SK-N-SH treated with all-trans-retinoic acid at 6 μM for 48 hours (cell line): Measurements from ENCODE around the gene PHYH.

Experiments used
- ARNTL ChIP-seq: fragments of 450-650 bp; formaldehyde crosslinking; IDR thresholded peaks from 2 replicates; pipeline ENCODE4 v1.5.0; 2020; ENCODE audit warnings: low read depth, mild to moderate bottlenecking, moderate library complexity, borderline replicate concordance
- RARB ChIP-seq: fragments of 250-450 bp; sonication (Bioruptor Pico); IDR thresholded peaks from 2 replicates; pipeline ENCODE4 v1.8.0; 2021; ENCODE audit warnings: mild to moderate bottlenecking, moderate library complexity
- ZFP3 ChIP-seq: fragments of 250-450 bp; sonication (Bioruptor Pico); IDR thresholded peaks from 2 replicates; pipeline ENCODE4 v1.5.0; 2020; ENCODE audit warnings: mild to moderate bottlenecking, moderate library complexity
- TF ChIP-seq, protein P1 (sequence below): fragments of 250-450 bp; sonication (Bioruptor Pico); IDR thresholded peaks from 2 replicates; pipeline ENCODE4 v1.5.1; 2021; ENCODE audit warnings: mild to moderate bottlenecking, moderate library complexity
- TF ChIP-seq, protein P2 (sequence below): fragments of 250-450 bp; sonication (Bioruptor Pico); IDR thresholded peaks from 2 replicates; pipeline ENCODE4 v1.5.1; 2020; ENCODE audit warnings: low read depth, mild to moderate bottlenecking, moderate library complexity
- TF ChIP-seq, protein P3 (sequence below): fragments of 250-450 bp; sonication (Bioruptor Pico); IDR thresholded peaks from 2 replicates; pipeline ENCODE4 v1.5.0; 2020; ENCODE audit warnings: mild to moderate bottlenecking, moderate library complexity

DNA sequence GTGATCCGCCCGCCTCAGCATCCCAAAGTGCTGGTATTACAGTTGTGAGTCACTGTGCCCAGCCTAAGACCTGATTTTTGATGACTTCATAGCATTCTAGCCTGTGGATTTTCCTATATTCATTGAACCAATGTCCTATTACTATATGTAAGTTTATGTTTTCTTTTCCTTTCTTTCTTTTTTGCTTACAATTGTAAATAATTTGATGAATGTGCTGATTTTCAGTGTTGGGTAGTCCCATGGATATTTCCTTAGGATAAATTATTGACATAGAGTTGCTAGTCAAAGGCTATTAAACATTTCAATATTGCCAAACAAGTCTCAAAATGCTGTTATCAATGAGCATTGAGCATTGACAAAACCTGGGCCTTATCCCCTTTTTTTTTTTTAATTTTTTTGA is 9.9 kb upstream of the PHYH start:
- TF ChIP-seq, protein P1, sequence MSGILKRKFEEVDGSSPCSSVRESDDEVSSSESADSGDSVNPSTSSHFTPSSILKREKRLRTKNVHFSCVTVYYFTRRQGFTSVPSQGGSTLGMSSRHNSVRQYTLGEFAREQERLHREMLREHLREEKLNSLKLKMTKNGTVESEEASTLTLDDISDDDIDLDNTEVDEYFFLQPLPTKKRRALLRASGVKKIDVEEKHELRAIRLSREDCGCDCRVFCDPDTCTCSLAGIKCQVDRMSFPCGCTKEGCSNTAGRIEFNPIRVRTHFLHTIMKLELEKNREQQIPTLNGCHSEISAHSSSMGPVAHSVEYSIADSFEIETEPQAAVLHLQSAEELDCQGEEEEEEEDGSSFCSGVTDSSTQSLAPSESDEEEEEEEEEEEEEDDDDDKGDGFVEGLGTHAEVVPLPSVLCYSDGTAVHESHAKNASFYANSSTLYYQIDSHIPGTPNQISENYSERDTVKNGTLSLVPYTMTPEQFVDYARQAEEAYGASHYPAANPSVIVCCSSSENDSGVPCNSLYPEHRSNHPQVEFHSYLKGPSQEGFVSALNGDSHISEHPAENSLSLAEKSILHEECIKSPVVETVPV = no peak
- TF ChIP-seq, protein P2, sequence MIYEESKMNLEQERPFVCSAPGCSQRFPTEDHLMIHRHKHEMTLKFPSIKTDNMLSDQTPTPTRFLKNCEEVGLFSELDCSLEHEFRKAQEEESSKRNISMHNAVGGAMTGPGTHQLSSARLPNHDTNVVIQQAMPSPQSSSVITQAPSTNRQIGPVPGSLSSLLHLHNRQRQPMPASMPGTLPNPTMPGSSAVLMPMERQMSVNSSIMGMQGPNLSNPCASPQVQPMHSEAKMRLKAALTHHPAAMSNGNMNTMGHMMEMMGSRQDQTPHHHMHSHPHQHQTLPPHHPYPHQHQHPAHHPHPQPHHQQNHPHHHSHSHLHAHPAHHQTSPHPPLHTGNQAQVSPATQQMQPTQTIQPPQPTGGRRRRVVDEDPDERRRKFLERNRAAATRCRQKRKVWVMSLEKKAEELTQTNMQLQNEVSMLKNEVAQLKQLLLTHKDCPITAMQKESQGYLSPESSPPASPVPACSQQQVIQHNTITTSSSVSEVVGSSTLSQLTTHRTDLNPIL (CRISPR knock-in tag) = no peak
- TF ChIP-seq, protein P3, sequence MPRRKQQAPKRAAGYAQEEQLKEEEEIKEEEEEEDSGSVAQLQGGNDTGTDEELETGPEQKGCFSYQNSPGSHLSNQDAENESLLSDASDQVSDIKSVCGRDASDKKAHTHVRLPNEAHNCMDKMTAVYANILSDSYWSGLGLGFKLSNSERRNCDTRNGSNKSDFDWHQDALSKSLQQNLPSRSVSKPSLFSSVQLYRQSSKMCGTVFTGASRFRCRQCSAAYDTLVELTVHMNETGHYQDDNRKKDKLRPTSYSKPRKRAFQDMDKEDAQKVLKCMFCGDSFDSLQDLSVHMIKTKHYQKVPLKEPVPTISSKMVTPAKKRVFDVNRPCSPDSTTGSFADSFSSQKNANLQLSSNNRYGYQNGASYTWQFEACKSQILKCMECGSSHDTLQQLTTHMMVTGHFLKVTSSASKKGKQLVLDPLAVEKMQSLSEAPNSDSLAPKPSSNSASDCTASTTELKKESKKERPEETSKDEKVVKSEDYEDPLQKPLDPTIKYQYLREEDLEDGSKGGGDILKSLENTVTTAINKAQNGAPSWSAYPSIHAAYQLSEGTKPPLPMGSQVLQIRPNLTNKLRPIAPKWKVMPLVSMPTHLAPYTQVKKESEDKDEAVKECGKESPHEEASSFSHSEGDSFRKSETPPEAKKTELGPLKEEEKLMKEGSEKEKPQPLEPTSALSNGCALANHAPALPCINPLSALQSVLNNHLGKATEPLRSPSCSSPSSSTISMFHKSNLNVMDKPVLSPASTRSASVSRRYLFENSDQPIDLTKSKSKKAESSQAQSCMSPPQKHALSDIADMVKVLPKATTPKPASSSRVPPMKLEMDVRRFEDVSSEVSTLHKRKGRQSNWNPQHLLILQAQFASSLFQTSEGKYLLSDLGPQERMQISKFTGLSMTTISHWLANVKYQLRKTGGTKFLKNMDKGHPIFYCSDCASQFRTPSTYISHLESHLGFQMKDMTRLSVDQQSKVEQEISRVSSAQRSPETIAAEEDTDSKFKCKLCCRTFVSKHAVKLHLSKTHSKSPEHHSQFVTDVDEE (CRISPR knock-in tag) = no peak
- TF ChIP-seq ARNTL = no peak
- TF ChIP-seq RARB (CRISPR knock-in tag) = no peak
- no peak for TF ChIP-seq ZFP3
